GM19238 (cell line): ENCODE results near the gene STPG3.
A peak's percentile ranks its signal among the peaks of the same experiment; 100 is the strongest.
"Not testable (repeated sequence)": the region's sequence is repeated elsewhere in the genome, so short reads cannot be mapped to it uniquely, and the experiment has no call there.

Source experiments
- DNase-seq: peaks from one replicate; pipeline ENCODE4 v3.0.0; 2011; ENCODE audit warnings: low spot score; ENCODE audit not compliant: insufficient read length

The STPG3 gene

DNA sequence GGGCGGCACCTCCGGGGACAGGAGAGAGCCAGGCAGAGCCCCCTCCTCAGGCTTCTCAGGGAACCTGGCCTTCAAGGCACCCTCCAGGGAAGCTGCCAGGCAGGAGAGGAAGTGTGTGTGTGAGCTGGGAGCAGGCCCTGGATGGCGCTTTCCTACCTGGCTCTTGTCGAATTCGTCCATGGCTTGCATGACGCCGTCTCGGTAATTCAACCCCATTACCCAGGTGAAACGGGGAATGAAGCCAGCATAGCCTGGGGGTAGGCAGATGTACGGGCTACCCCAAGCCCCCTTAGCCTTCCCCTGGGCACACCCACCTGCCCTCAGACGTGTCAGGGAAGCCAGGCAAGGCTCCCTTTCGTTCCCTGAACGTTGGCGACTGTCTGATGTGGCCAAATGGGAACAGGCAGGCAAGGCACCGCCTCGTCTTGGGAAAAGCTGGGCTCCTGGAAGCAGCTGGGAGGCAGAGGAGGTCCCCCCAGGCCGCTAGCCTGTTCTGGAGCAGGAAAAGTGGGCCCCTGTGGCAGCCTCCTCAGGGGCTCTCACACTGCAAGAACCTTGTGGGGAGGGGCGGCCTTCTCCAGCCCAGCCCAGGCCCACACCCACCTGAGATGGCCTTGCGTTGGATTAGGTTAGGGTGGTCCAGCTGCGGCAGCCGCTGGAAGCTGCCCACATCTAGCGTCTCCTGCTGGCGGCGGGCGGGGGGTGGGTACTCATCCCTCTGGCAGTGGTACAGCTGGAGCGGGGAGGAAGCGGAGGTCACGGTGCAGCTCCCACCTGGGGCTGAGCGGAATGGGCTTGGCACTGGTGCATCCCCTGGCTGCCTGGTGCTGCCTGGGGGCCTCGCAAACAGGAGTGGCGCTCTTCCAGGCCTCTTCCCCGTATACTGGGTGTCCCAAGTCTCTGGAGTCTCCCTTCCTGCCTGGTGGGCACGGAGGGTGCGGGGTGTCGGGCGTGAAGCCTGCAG lies 6.3 kb upstream of the STPG3 start:
- no peak for DNase-seq

DNA sequence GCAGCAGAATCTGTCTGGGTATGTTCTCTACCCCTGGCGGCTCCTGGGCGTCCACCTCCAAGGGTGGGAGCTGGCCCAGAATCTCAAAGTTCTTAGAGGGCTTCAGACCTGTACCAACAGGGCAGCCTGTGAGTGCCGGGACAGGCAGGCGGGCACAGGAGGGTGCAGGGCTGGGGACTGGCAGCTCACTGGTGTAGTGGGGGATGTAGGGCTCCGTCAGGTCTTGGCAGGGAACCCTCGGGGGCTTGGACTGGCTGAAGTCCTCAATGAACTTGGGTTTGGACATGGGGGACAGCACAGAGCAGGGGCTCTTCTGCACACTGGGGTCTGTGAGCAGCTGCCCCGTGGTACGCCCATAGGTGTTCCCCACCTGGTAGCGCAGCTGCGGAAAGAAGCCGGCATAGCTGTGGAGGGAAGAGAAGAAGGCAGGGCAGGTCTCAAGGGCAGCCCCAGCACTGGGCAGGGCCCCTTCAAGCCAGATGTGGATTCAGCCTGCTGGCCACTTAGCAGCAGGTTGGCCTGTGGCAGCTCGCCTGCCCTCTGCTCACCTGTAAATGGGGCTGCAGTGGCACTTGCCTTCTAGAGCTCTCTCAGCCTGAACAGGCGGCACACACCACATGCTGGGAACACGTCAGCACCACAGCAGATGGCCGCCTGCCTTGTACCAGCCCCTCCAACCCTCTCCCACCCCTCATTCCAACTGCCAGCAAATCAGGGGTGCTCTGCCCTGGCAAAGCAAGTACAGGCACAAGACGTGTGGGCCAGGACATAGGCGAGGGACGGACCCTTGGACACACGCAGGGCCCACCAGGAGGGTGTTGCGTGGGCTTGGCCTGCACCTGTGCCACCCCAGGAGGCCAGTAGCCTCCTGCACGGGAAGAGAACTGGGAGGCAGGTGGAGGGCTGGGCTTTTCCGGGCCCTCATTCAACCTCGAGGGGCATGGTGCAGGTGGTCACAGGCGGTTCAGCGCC lies 5.3 kb upstream of the STPG3 start:
- no peak for DNase-seq

DNA sequence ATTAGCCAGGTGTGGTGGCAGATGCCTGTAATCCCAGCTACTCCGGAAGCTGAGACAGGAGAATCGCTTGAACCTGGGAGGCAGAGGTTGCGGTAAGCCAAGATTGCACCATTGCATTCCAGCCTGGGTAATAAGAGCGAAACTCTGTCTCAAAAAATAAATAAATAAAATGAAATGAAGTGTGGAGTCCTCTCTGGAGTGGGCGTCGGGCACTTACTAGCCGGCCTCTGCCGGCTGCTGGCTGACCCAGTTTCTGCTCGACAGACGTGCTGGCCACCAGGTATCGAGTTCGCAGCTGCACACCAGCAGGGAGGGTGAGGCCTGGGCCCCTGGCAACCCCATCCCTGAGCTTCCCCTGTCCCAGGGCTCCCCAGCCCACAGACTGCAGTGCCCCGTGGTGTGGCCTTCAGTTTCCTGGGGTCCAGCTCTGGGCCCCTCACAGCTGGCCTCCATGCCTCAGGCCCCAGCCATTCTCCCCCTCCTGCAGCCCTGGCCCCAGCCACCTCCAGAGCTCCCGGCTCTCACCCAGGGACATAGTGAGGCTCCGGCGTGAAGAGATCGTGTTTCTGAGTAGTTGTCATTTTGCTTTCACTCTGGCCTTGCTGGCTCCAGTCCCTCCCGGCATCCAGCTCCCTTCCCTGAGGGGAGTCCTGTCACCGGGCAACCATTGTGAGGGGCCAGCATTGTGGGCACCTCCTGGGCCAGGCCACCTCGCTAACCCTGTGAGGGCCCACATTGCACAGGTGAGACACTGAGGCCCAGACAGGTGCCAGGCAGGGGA lies 3.8 kb upstream of the STPG3 start:
- DNase-seq = no peak

DNA sequence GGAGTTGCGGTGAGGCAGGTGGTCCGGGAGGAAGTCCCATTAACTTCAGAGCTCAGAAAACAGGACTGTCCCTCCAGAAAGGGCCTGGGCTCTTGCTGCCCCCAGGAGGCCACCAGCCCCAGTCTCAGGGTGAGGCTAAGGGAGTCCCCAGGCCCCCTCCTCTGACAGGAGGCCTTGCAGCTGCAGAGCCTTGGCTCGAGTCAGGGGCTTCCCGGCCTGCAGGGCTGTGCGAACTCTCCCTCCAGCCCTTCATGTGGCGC lies 3.2 kb upstream of the STPG3 start:
- DNase-seq = no peak

DNA sequence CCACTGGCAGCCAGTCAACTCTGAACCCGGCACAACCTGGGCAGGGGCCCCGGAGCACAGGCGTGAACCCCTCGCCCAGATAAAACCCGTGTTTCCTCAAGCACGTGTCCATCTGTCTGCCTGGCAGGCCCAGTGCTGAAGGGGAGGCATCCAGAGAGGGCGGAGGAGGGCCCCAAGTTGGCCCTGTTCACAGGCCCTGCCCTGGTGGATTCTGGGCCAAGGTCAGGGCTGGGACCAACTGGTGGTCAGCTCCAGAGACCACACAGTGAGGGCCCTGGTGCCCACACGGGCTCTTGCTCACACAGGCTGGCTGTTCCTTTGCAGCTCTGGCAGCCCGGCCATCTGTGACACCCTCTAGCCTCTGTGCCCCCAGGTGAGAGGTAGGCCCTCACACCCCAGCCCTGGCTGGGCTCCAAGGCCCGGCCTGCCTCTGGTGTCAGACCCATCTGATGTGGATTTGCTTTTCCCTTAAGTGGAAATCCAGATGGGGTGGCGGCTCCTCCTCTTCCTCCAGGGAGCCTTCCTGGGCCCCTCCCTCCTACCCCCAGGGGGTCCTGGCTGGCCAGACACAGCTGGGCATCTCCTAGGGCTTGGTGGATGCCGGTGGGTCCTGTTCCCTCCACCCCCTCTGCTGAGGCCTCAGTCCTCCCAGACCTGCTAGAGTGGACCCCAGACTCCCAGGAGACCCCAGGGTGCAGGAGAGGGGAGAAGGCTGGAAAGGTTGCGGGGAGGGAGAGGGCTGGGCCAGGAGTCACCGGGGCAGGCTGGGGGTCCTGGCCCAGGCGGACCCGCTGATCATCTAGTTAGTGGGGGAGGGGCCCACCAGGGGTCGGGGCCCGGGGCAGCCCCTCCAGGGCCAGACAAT lies 525 bp upstream of the STPG3 start:
- no peak for DNase-seq

DNA sequence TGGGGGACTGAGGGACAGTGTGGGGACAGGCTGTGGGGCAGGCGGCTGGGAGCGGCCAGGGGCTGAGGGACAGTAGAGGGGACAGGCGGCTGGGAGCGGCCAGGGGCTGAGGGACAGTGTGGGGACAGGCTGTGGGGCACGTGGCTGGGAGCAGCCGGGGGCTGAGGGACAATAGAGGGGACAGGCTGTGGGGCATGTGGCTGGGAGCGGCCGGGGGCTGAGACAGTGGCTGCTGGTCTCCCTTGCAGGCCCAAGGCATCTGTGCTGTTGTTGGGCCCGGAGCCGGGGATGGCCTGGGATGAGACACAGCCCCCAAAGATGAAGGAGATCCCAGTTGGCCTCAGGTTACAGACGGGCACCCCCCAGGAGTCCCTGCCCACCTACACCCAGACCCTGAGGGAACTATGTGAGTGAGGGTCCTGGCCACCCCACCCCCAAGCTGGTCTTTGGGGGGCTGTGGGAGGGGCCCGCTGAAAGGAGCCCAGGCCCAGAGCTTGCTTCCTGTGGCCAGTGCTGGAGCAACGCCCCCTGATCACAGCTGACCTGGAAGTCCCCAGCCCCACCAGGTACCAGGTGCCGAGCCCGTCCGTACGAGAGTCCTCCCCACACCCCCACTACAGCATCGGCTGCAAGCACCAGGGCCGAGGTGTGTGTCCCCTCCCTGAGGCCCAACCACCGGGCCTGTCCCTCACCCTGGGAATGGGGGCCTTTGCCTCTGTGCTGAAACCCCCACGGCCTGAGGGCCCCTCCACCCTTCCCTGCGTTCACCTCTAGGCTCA lies 593 bp downstream of the STPG3 start:
- DNase-seq = no peak

DNA sequence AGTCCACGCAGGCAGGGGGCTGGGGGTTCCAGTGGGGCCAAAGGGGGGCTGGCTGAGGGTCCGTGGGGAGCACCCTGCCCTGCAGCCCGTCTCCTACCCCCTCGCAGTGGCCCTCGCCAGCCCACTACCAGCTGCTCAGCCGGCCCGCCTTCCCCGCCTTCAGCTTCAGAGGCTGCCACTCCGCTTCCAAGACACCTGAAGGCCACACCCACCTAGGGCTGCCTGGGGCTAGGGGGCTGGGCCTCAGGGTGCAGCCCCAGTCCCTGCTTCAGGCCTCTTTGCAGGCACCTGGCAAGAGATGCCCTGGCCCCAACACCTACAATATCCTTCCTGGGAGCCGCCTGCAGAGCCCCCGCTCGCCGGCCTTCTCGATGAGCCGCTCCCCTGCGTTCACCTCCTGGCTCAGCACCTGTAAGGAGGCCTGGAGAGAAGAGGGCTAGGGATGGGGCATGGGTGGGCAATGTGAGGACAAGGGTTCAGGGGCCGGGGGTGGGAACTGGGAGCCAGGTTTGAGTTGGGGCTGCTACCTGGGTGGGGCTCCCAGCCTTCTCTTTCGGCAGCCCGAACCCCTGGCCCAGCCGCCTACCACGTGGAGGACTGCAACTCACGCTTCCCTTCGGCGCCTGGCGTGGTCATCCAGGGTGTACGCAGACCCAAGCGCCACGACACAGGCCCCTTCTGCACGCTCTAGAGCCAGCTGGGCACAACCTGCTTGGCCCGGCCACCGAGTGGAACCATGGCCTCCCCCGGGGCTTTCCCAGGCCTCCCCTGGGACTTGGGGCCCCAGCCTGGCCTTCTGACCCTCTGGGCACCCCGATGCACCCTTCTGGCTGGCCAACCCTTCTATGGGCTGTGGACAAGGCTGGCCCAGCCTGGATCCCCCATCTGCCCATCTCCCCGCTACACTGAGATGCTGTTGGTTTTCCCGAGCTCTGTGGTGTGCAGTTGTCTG lies 1.7 kb downstream of the STPG3 start:
- no peak for DNase-seq

DNA sequence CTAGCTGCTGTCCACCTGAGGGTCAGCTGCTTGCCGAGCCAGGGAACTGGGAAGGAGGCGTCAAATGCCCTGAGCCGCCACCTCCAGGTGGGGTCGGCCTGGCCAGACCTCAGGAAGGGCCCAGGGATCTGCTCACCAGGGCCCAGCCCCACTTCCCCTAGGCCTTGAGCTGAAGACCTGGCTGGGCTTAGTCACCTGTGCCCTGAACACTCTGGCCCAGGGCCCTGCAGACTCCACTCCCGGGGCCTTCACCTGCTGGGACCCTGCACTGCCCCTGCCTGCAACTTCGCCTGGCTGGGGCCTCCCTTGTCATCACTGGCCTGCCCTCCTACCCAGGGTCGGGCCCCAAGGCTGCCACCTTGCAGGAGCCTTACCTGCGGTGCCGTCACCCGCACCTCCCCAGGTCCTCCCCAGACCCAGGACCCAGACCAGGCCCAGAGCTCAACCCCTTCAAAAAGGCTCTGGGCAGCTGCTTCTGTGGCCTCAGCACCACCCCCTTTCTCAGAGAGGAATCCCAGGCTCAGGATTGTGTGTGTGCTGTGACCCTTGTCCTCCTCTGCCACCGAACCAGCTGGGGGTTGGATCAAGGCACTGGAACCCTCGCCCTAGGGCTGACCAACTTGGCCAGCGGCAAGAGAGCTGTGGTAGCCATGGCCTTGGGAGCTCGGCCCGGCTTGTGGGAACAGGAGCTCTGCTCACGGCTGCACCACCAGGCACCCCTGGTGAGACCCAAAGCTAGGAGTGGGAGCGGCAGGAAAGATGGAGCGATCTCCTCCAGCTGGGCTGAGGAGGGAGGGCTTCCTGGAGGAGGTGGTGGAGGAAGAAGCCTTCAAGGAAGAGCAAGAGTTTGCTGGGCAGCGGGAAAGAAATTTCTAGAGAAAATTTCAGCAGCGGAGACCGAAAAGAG lies 2.9 kb downstream of the STPG3 start:
- DNase-seq = no peak

DNA sequence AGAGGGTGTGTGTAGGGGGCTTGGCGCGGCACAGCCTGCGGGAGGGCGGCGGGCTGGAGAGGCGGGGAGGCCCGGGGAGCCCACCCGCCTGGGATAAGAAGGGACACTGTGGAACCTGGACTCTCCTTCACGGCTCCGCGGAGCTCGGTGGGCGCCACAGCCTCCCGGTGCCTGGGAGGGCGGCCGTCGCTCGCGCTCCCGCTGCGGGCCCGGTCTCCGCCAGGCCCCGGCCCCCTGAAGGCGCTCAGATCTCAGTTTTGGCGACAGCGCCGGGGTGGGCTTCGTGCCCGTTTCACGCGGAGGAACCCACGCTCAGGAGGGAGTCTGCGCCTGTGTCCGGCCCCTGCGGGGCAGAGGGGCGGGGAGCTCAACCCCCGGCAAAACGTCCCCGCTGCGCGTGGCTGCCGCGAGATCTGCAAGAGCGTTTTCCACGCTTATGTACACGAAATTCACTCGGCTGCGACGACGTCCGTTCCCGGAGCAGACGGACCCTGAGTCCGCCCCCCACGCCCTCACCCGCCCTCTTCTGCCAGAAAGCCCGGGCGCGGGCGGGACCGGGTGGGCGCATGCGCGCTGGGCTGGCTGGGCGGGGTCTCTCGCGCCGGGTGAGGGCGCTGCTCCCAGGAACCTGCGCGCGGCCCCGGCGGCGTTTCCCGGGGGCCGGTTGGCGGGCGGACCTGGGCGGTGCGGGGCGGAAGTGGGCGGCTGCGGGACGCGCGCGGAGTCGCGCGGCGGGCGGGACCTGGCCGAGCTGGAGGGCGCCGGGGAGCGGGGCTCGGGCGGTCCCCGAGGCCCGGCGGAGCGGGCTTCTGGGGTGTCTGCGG lies 3.8 kb downstream of the STPG3 start, which contains the start of gene NELFB:
Gene NELFB (plus strand): TSS at position 704 of the 824 bp plus-strand sequence.
- peak; percentile 100 for DNase-seq

DNA sequence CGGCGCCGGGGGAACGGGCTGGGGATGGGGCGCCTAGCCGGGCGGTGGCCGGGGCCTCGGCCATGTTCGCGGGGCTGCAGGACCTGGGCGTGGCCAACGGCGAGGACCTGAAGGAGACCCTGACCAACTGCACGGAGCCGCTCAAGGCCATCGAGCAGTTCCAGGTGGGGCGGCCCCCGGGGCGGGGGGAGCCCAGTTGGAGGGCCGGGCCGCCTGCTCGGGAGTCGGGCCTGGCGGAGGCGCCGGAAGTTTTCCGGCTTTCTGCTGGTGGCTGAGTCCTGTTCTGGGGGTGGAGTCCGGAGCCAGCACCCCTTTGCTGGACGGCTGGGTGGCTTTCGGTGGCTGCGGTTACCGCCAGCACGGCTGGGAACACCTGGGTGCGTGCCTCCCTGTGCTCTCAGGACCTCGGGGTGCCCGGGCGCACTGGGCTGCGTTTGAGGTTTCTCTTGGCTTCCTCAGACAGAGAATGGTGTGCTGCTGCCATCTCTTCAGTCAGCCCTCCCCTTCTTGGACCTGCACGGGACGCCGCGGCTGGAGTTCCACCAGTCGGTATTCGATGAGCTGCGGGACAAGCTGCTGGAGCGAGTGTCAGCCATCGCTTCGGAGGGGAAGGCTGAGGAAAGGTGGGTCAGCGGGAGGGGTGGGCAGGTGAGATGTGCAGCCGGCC lies 4.5 kb downstream of the STPG3 start:
- no peak for DNase-seq

DNA sequence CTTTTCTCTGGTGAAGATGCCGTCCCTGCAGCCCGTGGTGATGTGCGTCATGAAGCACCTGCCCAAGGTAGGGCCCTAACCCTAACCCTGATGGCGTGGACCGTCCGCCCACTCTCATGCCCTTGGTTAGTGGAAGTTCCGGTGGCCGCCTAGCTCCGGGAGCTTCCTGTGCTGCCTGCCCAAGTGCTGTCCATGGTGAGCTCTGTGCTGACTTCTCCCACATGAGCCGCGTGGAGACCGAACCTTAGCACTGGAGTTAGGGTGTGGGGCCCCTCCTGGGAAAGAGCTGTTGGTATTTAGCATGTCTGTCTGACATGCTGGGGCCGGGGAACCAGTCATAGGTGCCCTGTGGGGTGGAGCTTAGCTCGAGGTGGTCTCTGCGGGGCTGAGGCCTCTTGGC lies 5.3 kb downstream of the STPG3 start:
- no peak for DNase-seq

DNA sequence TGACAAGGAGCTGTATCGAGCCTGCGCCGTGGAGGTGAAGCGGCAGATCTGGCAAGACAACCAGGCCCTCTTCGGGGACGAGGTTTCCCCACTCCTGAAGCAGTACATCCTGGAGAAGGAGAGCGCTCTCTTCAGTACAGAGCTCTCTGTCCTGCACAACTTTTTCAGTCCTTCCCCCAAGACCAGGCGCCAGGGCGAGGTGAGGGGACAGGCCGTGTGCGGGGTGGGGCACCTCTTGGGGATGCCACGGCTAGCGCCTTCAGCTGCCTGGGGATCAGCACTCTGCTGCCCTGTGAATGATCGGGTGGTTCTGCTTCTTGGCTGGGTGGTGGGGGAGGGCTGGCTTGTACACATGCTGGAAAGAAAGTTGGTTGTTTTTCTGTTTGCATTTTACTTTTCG lies 5.8 kb downstream of the STPG3 start:
- DNase-seq = no peak

DNA sequence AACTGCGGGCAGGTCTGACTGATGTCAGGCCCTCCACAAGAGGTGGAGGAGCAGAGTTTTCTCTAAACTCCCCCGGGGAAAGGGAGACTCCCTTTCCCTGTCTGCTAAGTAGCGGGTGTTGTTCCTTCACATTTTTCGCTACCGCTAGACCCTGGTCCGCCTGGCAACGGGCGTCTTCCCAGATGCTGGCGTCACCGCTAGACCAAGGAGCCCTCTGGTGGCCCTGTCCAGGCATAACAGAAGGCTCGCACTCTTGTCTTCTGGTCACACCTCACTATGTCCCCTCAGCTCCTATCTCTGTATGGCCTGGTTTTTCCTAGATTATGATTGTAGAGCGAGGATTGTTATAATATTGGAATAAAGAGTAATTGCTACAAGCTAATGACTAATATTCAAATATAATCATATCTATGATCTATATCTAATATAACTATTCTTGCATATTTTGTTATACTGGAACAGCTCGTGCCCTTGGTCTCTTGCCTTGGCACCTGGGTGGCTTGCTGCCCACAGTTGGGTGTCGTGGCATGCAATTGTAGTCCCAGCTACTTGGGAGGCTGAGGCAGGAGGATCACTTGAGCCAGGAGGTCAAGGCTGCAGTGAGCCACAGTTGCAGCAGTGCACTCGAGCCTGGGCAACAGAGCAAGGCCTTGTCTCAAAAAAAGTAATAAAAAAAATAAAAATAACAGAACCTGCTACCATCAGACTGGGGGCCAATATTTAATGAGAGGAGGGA lies 11.3 kb downstream of the STPG3 start:
- DNase-seq = not testable (repeated sequence)

DNA sequence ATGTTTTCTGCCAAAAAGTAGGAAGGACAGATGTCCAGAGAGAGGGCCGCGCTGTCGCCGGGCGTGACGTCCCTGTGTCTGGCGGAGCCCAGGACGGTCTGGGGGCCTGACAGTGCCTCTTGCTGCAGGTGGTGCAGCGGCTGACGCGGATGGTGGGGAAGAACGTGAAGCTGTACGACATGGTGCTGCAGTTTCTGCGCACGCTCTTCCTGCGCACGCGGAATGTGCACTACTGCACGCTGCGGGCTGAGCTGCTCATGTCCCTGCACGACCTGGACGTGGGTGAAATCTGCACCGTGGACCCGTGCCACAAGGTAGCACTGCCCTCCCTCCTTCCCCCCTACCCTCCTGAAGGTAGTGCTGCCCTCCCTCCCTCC lies 11.8 kb downstream of the STPG3 start:
- no peak for DNase-seq

DNA sequence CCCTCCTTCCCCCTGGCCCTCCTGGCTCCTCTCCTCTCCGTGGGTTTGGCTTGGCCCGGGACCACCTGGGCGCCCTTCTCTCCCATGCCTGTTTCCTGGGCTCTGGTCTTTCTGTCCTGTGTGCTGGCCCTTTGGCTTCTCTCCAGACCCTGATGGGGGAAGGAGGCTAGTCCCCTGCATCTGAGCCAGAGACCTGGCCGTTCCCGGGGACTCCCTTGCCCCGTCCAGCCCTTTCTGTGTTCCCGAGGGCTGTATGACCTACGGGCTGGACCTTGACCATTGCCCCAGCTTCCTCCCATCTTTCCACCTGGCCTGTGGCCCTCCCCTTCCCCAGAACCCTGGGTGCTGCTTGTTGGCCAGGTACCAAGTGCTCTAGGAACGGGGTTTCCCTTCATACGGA lies 12.4 kb downstream of the STPG3 start:
- DNase-seq = no peak

DNA sequence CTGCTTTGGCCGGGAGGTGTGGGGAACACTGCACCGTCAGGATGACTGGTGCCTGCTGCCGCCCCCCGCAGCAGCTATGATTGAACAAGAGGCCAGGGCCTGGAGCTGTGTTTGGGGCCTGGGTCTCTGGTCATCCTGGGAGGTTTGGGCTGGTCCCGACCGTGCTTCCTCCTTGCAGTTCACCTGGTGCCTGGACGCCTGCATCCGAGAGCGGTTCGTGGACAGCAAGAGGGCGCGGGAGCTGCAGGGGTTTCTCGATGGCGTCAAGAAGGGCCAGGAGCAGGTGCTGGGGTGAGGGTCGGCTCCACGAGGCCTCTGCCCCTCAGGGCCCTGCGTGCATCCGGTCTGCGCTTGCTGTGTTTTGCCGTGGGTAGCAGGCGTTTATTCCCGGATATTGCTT lies 13.0 kb downstream of the STPG3 start:
- no peak for DNase-seq
